Neural cell (in vitro differentiated cells): ENCODE results near the gene ZNF503. TPM values are rescaled to one million over a fixed set of nuclear protein-coding genes. Genes with fewer than 3 reads are reported as not detected.

Source experiments
- H2AFZ ChIP-seq: fragments of 200-600, 300-800 bp; sonication (generic), shearing (Covaris generic); 2 replicates; pipeline ENCODE4 v1.6.0; 2014; ENCODE audit warnings: low read depth, mild to moderate bottlenecking, antibody characterized with exemption, low read length, moderate library complexity
- H3F3A ChIP-seq: fragments of 200-600 bp; shearing (Covaris generic); 2 replicates; pipeline ENCODE4 v1.6.1; 2016; ENCODE audit warnings: mild to moderate bottlenecking, moderate library complexity, mixed read lengths, antibody characterized with exemption, low read length; ENCODE audit not compliant: insufficient read depth, poor library complexity, severe bottlenecking
- H3K27ac ChIP-seq: fragments of 200-600, 300-800 bp; sonication (generic), shearing (Covaris generic); 2 replicates; pipeline ENCODE4 v1.5.1; 2014; ENCODE audit warnings: mild to moderate bottlenecking, low read length, moderate library complexity
- H3K27me3 ChIP-seq: fragments of 300-800, 200-600 bp; sonication (generic), shearing (Covaris generic); 2 replicates; pipeline ENCODE4 v1.6.0; 2014; ENCODE audit warnings: mild to moderate bottlenecking, low read depth, low read length, moderate library complexity; ENCODE audit not compliant: insufficient read depth
- H3K36me3 ChIP-seq: fragments of 300-800, 200-600 bp; sonication (generic), shearing (Covaris generic); 2 replicates; pipeline ENCODE4 v1.5.1; 2014; ENCODE audit warnings: mild to moderate bottlenecking, antibody characterized with exemption, low read length, moderate library complexity; ENCODE audit not compliant: insufficient read depth
- H3K4me2 ChIP-seq: fragments of 300-800, 200-600 bp; sonication (generic), shearing (Covaris generic); 2 replicates; pipeline ENCODE4 v1.6.0; 2014; ENCODE audit warnings: mild to moderate bottlenecking, low read length
- H3K4me3 ChIP-seq: fragments of 300-800, 200-600 bp; sonication (generic), shearing (Covaris generic); 2 replicates; pipeline ENCODE4 v1.5.1; 2014; ENCODE audit warnings: mild to moderate bottlenecking, low read length, moderate library complexity
- H3K79me2 ChIP-seq: fragments of 200-600 bp; shearing (Covaris generic); replicated peaks from 2 replicates; pipeline ENCODE4 v1.6.0; 2014; ENCODE audit warnings: mild to moderate bottlenecking, low read length, moderate library complexity; ENCODE audit not compliant: insufficient read depth
- H3K9ac ChIP-seq: fragments of 300-800, 200-600 bp; sonication (generic), shearing (Covaris generic); 2 replicates; pipeline ENCODE4 v1.6.1; 2016; ENCODE audit warnings: mild to moderate bottlenecking, low read length, mixed read lengths
- H3K9me2 ChIP-seq: fragments of 200-600 bp; shearing (Covaris generic); 2 replicates; pipeline ENCODE4 v1.6.1; 2016; ENCODE audit warnings: mild to moderate bottlenecking, low read length, mixed read lengths; ENCODE audit not compliant: insufficient read depth
- H3K9me3 ChIP-seq: fragments of 200-600, 300-800 bp; sonication (generic), shearing (Covaris generic); 2 replicates; pipeline ENCODE4 v1.6.1; 2016; ENCODE audit warnings: mild to moderate bottlenecking, mixed run types, low read length, moderate library complexity, mixed read lengths
- H4K20me1 ChIP-seq: fragments of 200-600 bp; shearing (Covaris generic); 2 replicates; pipeline ENCODE4 v1.6.1; 2016; ENCODE audit warnings: mild to moderate bottlenecking, mixed run types; ENCODE audit not compliant: insufficient read depth
- CTCF ChIP-seq: fragments of 450-650 bp; IDR thresholded peaks from 2 replicates; pipeline ENCODE4 v1.5.1; 2014; ENCODE audit warnings: antibody characterized with exemption, mild to moderate bottlenecking, moderate library complexity; ENCODE audit not compliant: poor library complexity, severe bottlenecking
- EP300 ChIP-seq: fragments of 450-650 bp; conservative IDR thresholded peaks from 2 replicates; pipeline ENCODE4 v1.6.1; 2014; ENCODE audit warnings: antibody characterized with exemption, mild to moderate bottlenecking, moderate library complexity; ENCODE audit not compliant: poor library complexity, severe bottlenecking
- EZH2 ChIP-seq: fragments of 200-600, 300-800 bp; shearing (Covaris generic), sonication (generic); IDR thresholded peaks from 2 replicates; pipeline ENCODE4 v1.6.1; 2014; ENCODE audit warnings: antibody characterized with exemption, low read length, borderline replicate concordance, mild to moderate bottlenecking; ENCODE audit not compliant: insufficient read depth, poor library complexity, severe bottlenecking
- MXI1 ChIP-seq: fragments of 450-650 bp; conservative IDR thresholded peaks from 2 replicates; pipeline ENCODE4 v1.6.1; 2014; ENCODE audit warnings: antibody characterized with exemption, mild to moderate bottlenecking; ENCODE audit not compliant: poor library complexity, severe bottlenecking
- RAD21 ChIP-seq: fragments of 450-650 bp; conservative IDR thresholded peaks from 2 replicates; pipeline ENCODE4 v1.6.1; 2014; ENCODE audit warnings: antibody characterized with exemption, mild to moderate bottlenecking, moderate library complexity
- REST ChIP-seq: IDR thresholded peaks from 2 replicates; pipeline ENCODE4 v1.6.1; 2012; ENCODE audit warnings: borderline replicate concordance
- SMC3 ChIP-seq: fragments of 450-650 bp; conservative IDR thresholded peaks from 2 replicates; pipeline ENCODE4 v1.6.1; 2014; ENCODE audit warnings: antibody characterized with exemption, mild to moderate bottlenecking, moderate library complexity; ENCODE audit not compliant: poor library complexity
- TAF1 ChIP-seq: IDR thresholded peaks from 2 replicates; pipeline ENCODE4 v1.6.1; 2012; ENCODE audit warnings: low read depth
- polyA plus RNA-seq: library from polyadenylated mRNA; depleted of rRNA; stranded (reverse); fragments of >200 nt; gene quantifications from 2 replicates; pipeline ENCODE4 v1.2.3, GENCODE V29; 2014

Gene ZNF503
- polyA plus RNA-seq, 1 donor from 2014 or later: 41.4 TPM

- Histone ChIP-seq H3K4me3 (no peak overlapping the region), H4K20me1 (no peaks in the 10 kb centered on the region), H3K9me3 (no peaks in the 10 kb centered on the region), H2AFZ (no peak overlapping the region), H3F3A (no peaks in the 10 kb centered on the region), H3K9me2 (no peaks in the 10 kb centered on the region), H3K36me3 (no peaks in the 10 kb centered on the region), H3K79me2 (no peaks in the 10 kb centered on the region), H3K9ac (no peak overlapping the region), H3K27ac (no peak overlapping the region), H3K27me3 (peaks cover 7% of the 10 kb centered on the region), H3K4me2 (no peak overlapping the region)
- no peak for TF ChIP-seq EZH2
- TF ChIP-seq REST: no peak
These were observed 36.7 kb upstream of the ZNF503 start for GRCh38 chr10:75438275-75438674.

GRCh38 chr10:75437693-75438092 is 36.1 kb upstream of the ZNF503 start:
- Histone ChIP-seq H4K20me1 (no peaks in the 10 kb centered on the region), H3K4me3 (no peak overlapping the region), H3K9ac (no peak overlapping the region), H3K9me3 (no peaks in the 10 kb centered on the region), H3K9me2 (no peaks in the 10 kb centered on the region), H3K27me3 (peaks cover 13% of the 10 kb centered on the region), H3K79me2 (no peaks in the 10 kb centered on the region), H3K4me2 (no peak overlapping the region), H3K36me3 (no peaks in the 10 kb centered on the region), H2AFZ (no peak overlapping the region), H3F3A (no peaks in the 10 kb centered on the region), H3K27ac (no peak overlapping the region)
- TF ChIP-seq RAD21: no peak
- no peak for TF ChIP-seq EP300
- no peak for TF ChIP-seq CTCF

- Histone ChIP-seq H3K27me3 (peaks cover 21% of the 10 kb centered on the region), H3K4me3 (no peak overlapping the region), H2AFZ (no peak overlapping the region), H4K20me1 (no peaks in the 10 kb centered on the region), H3K27ac (no peak overlapping the region), H3K4me2 (no peak overlapping the region), H3K79me2 (no peaks in the 10 kb centered on the region), H3F3A (no peaks in the 10 kb centered on the region), H3K9me2 (no peaks in the 10 kb centered on the region), H3K9me3 (no peaks in the 10 kb centered on the region), H3K9ac (no peak overlapping the region), H3K36me3 (no peaks in the 10 kb centered on the region)
- no peak for TF ChIP-seq RAD21
- no peak for TF ChIP-seq SMC3
- TF ChIP-seq EZH2: no peak
- TF ChIP-seq EP300: no peak
- no peak for TF ChIP-seq REST
- TF ChIP-seq TAF1: no peak
- TF ChIP-seq MXI1: no peak
These were observed 35.3 kb upstream of the ZNF503 start for GRCh38 chr10:75436896-75437295.
